Measurements from ENCODE around the gene KLF6. TPM values are rescaled to one million over a fixed set of nuclear protein-coding genes. Genes with fewer than 3 reads are reported as not detected.
A peak's percentile ranks its signal among the peaks of the same experiment; 100 is the strongest.

The KLF6 gene
- total RNA-seq, 1 experiment from 2014 or later: 94.5 TPM

DNA sequence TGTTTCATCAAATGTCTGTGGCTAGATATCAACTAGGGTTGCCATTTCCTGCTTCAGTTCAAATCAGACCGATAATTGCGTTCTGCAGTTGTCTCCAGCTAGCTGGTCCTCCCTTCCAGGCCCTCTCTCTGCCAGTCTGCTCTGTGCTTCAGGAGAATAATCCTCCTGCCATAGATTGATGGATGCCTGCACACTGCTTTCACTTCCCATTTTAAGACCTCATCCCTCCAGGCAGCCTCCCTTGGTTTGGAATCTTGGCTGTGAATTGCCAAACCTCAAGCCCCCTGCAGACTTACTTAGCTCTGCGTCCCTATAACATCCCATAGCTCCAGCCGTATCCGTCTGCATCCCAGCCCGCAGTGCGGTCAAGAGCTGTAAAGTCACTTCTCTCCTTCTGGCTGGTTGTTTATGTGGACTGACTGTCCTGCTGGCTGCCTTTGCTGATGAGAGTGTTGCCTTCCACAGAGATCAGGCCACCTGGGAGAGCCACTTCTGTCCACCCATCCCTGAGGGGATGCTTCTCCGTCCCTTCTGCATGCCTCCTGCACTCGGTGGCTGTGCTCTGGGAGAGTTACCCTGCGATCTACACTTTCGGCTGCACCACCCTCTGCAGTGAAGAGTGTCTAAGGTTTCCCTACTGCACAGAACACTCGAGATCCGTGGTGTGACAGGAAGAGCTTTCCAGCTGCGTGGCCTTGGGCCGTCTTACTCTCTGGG, 22.4 kb upstream of the KLF6 start:
- H3K27ac ChIP-seq (ENCODE audit: low read length): peak overlapping the region; percentile 100
- H3K27me3 ChIP-seq (ENCODE audit: low read length): no peaks in the 10 kb centered on the region
- peaks cover 6% of the 10 kb centered on the region; the same call in 1 of the 2 replicates for H3K79me2 ChIP-seq (ENCODE audit: low read length)
- peak overlapping the region; percentile 99 for H3K9ac ChIP-seq (ENCODE audit: low read length)
- CTCF ChIA-PET: no interaction called here
- POLR2A ChIA-PET (ENCODE audit: unreplicated experiment): interaction anchor here (0.6 to 2.4 kb wide), 3 partner anchors 22 to 92 kb away, joined by 3 to 11 read pairs (median 5); partner anchors contain the start of gene KLF6
- no TSS peak for BruUV-seq (replicated peaks)
- H3K4me1 ChIP-seq (ENCODE audit: insufficient read depth, low read length): peaks cover 83% of the 10 kb centered on the region
- H3F3A ChIP-seq (ENCODE audit: low read length, unreplicated experiment): peaks cover 3% of the 10 kb centered on the region
- H3K36me3 ChIP-seq (ENCODE audit: low read depth, low read length): no peaks in the 10 kb centered on the region
- H3K4me2 ChIP-seq (ENCODE audit: low read length): peak overlapping the region; percentile 65
- no peak overlapping the region for H2AFZ ChIP-seq (ENCODE audit: low read length)
- H3K4me3 ChIP-seq (ENCODE audit: low read length): no peak overlapping the region
- intact Hi-C loops (cut with micrococcal nuclease): loop anchor here (2.0 to 10.0 kb wide), 2 partner anchors 387 to 963 kb away; no protein-coding TSS in a partner anchor
- H3K9me3 ChIP-seq (ENCODE audit: low read length): no peaks in the 10 kb centered on the region
- DNase-seq (no peak), ATAC-seq (no peak)
- no peaks in the 10 kb centered on the region for H3K9me2 ChIP-seq (replicated peaks; ENCODE audit: low read length)
- TF ChIP-seq, protein P1, sequence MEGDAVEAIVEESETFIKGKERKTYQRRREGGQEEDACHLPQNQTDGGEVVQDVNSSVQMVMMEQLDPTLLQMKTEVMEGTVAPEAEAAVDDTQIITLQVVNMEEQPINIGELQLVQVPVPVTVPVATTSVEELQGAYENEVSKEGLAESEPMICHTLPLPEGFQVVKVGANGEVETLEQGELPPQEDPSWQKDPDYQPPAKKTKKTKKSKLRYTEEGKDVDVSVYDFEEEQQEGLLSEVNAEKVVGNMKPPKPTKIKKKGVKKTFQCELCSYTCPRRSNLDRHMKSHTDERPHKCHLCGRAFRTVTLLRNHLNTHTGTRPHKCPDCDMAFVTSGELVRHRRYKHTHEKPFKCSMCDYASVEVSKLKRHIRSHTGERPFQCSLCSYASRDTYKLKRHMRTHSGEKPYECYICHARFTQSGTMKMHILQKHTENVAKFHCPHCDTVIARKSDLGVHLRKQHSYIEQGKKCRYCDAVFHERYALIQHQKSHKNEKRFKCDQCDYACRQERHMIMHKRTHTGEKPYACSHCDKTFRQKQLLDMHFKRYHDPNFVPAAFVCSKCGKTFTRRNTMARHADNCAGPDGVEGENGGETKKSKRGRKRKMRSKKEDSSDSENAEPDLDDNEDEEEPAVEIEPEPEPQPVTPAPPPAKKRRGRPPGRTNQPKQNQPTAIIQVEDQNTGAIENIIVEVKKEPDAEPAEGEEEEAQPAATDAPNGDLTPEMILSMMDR (conservative IDR thresholded peaks at IDR 0.05; ENCODE audit: low read depth, low read length): no peak
- TF ChIP-seq EZH2 (IDR thresholded peaks at IDR 0.05; ENCODE audit: low read length, unreplicated experiment) (no peak), EZH2phosphoT487 (IDR thresholded peaks at IDR 0.05; ENCODE audit: borderline replicate concordance, low read length) (no peak)
- no peaks in the 10 kb centered on the region for H4K20me1 ChIP-seq (ENCODE audit: low read length)

DNA sequence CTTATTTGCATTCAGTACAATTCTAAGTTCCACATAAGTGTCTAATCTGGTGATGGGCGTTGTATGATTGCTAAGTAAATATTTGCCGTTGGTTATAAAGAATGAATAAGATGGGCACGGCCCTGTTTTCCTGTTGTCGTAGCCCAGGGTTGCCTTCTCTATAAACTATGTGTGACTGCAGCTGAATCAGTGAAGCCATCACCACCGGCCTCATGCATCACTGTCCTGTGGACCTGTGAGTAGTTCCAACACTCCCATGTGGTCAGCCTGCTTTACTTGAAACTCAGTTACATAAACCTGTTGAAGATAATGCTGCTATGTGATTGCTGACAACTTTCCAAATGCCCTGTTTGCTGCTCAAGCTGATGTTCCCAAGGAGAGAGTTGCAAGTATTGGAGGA, 21.6 kb upstream of the KLF6 start:
- Histone ChIP-seq H3K27me3 (ENCODE audit: low read length) (no peaks in the 10 kb centered on the region), H3K4me1 (ENCODE audit: insufficient read depth, low read length) (peaks cover 79% of the 10 kb centered on the region), H3K9me3 (ENCODE audit: low read length) (no peaks in the 10 kb centered on the region), H3K4me2 (ENCODE audit: low read length) (peak overlapping the region; percentile 87), H3K79me2 (ENCODE audit: low read length) (peaks cover 6% of the 10 kb centered on the region; the same call in 1 of the 2 replicates), H3F3A (ENCODE audit: low read length, unreplicated experiment) (peaks cover 3% of the 10 kb centered on the region), H3K9me2 (replicated peaks; ENCODE audit: low read length) (no peaks in the 10 kb centered on the region), H2AFZ (ENCODE audit: low read length) (no peak overlapping the region), H3K27ac (ENCODE audit: low read length) (peak overlapping the region; percentile 100), H3K36me3 (ENCODE audit: low read depth, low read length) (no peaks in the 10 kb centered on the region), H4K20me1 (ENCODE audit: low read length) (no peaks in the 10 kb centered on the region), H3K9ac (ENCODE audit: low read length) (peak overlapping the region; percentile 99), H3K4me3 (ENCODE audit: low read length) (peak overlapping the region; percentile 54; the same call in 1 of the 2 replicates)
- BruUV-seq (replicated peaks): no TSS peak
- ATAC-seq: peak; percentile 69
- CTCF ChIA-PET: no interaction called here
- TF ChIP-seq EZH2 (IDR thresholded peaks at IDR 0.05; ENCODE audit: low read length, unreplicated experiment) (no peak), EZH2phosphoT487 (IDR thresholded peaks at IDR 0.05; ENCODE audit: borderline replicate concordance, low read length) (no peak)
- POLR2A ChIA-PET (ENCODE audit: unreplicated experiment): interaction anchor here (0.6 to 2.4 kb wide), 2 partner anchors 21 to 45 kb away, joined by 5 to 11 read pairs; partner anchors contain the start of gene KLF6
- intact Hi-C loops (cut with micrococcal nuclease): loop anchor here (1.0 to 10.0 kb wide), 4 partner anchors 21 to 964 kb away; partner anchors contain the start of gene KLF6
- peak; percentile 83 for DNase-seq

DNA sequence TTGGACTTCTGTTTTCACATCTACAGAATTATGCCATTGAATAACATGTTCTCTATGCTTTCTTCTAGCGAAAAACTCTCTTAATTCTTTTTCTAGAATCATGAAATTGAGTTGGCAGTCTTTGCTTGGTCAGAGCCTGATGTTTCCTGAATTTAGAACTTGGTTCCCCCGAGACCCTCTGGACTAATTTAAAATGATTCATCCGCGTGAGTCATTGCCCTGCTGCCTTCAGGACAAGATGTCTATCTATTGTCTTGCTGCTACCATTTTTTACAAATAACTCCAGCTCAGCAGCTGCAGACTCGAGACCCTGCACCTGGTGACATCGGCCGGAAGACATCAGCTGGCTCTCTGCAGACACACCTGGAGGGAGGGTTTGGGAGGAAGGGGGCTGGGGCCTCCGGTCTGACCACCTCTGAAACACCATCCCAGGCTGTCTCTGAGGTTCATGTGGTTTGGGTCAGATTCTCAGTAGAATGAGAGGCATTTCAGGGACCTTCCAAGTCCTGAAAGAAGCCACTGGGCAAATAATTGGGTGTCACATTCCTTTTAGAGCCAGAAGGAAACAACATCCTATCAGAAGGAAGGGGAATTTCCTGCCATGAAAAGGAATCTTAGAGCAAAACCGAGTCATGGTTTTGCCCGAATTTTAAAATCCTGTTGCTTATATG, 20.9 kb upstream of the KLF6 start:
- H2AFZ ChIP-seq (ENCODE audit: low read length): no peak overlapping the region
- no peaks in the 10 kb centered on the region for H3K36me3 ChIP-seq (ENCODE audit: low read depth, low read length)
- H3K27ac ChIP-seq (ENCODE audit: low read length): peak overlapping the region; percentile 100
- intact Hi-C loops (cut with micrococcal nuclease): loop anchor here (1.0 to 10.0 kb wide), 5 partner anchors 21 to 965 kb away; partner anchors contain the start of gene KLF6
- ATAC-seq (peak; percentile 29), DNase-seq (peak; percentile 77)
- H3K9me2 ChIP-seq (replicated peaks; ENCODE audit: low read length): no peaks in the 10 kb centered on the region
- BruUV-seq (replicated peaks): TSS peak; percentile 63
- no peaks in the 10 kb centered on the region for H4K20me1 ChIP-seq (ENCODE audit: low read length)
- peak overlapping the region; percentile 54; the same call in 1 of the 2 replicates for H3K4me3 ChIP-seq (ENCODE audit: low read length)
- ChIA-PET CTCF (no interaction called here), POLR2A (ENCODE audit: unreplicated experiment) (interaction anchor here (0.5 to 2.4 kb wide), 6 partner anchors 21 to 959 kb away, joined by 3 to 11 read pairs (median 4); partner anchors contain the start of gene KLF6)
- H3K9me3 ChIP-seq (ENCODE audit: low read length): no peaks in the 10 kb centered on the region
- H3K79me2 ChIP-seq (ENCODE audit: low read length): peaks cover 6% of the 10 kb centered on the region; the same call in 1 of the 2 replicates
- H3K4me1 ChIP-seq (ENCODE audit: insufficient read depth, low read length): peaks cover 72% of the 10 kb centered on the region
- TF ChIP-seq EZH2phosphoT487 (IDR thresholded peaks at IDR 0.05; ENCODE audit: borderline replicate concordance, low read length) (no peak), EZH2 (IDR thresholded peaks at IDR 0.05; ENCODE audit: low read length, unreplicated experiment) (no peak)
- TF ChIP-seq, protein P1 (conservative IDR thresholded peaks at IDR 0.05; ENCODE audit: low read depth, low read length): no peak
- H3F3A ChIP-seq (ENCODE audit: low read length, unreplicated experiment): peaks cover 3% of the 10 kb centered on the region
- peak overlapping the region; percentile 99 for H3K9ac ChIP-seq (ENCODE audit: low read length)
- no peaks in the 10 kb centered on the region for H3K27me3 ChIP-seq (ENCODE audit: low read length)
- H3K4me2 ChIP-seq (ENCODE audit: low read length): peak overlapping the region; percentile 87

All from PC-3 (cell line).